T-helper 22 cell (primary cell): ENCODE data around the gene ADGRD1.

ENCODE experiments used
- DNase-seq: peaks from one replicate; pipeline ENCODE4 v3.0.0-alpha.2; 2020; ENCODE audit warnings: low read depth

Gene ADGRD1

DNA sequence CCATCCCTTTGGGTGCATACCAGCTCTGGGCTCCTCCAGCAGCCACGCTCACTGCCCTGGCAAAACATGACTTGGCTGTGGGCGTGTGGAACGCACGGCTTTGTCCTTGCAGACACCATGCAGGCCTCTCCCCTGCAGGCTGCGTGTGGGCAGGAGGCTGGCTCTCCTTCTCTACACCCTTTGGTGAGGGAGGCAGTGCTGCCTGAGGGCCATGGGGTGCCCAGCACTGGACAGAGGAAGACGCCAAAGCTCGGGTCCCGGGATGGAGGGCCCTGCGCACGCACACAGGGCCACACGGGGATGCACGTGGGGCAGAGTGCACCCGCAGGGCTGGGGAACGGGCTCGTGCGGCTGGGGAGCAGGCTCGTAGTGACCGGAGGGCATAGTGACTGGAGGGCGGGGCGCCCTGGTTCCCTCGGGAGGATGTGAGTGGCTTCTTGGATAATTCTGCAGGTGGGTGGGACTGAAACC lies 89.7 kb downstream of the ADGRD1 start:
- DNase-seq, result no peak

- no peak for DNase-seq
These were observed 90.4 kb downstream of the ADGRD1 start for GRCh38 chr12:131044136-131044535.

GRCh38 chr12:131044760-131045381 lies 91.2 kb downstream of the ADGRD1 start:
- DNase-seq, result no peak

- DNase-seq, result no peak
These were observed 92.2 kb downstream of the ADGRD1 start for GRCh38 chr12:131045705-131046460.

DNA sequence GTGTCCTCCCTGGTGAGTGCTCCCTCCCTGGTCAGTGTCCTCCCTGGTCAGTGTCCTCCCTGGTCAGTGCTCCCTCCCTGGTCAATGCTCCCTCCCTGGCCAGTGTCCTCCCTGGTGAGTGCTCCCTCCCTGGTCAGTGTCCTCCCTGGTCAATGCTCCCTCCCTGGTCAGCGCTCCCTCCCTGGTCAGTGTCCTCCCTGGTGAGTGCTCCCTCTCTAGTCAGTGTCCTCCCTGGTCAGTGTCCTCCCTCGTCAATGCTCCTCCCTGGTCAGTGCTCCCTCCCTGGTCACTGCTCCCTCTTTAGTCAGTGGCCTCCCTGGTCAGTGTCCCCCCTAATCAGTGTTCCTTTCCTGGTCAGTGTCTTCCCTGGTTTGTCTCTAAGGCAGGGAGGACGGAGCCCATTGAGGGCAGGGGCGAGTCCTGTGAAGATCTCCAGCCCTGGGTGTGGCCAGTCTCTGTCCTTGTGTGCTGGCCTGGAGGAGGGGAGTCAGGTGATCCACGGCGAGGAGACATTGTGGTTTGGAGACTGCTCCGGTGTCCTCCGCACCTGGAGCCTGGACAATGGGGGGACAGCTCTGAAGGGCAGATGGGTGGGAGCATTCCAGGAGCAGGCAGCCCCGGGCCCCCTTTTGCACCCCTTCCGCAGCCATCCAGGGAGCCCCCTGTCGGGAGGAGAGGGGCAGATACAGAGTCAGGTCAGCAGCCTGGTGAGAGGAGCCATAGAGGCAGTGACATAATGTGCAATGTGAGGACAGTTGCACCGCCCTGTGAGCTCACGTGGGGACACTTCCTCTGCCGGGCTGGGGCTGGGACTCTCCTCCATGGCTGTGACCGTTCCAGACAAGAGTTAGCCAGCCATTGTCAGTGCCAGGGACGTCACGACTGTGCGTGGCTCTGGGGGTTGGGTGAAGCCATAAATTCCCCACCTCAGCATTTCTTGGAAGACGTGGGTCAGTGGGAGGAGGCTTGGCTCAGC lies 93.4 kb downstream of the ADGRD1 start:
- DNase-seq, result no peak

DNA sequence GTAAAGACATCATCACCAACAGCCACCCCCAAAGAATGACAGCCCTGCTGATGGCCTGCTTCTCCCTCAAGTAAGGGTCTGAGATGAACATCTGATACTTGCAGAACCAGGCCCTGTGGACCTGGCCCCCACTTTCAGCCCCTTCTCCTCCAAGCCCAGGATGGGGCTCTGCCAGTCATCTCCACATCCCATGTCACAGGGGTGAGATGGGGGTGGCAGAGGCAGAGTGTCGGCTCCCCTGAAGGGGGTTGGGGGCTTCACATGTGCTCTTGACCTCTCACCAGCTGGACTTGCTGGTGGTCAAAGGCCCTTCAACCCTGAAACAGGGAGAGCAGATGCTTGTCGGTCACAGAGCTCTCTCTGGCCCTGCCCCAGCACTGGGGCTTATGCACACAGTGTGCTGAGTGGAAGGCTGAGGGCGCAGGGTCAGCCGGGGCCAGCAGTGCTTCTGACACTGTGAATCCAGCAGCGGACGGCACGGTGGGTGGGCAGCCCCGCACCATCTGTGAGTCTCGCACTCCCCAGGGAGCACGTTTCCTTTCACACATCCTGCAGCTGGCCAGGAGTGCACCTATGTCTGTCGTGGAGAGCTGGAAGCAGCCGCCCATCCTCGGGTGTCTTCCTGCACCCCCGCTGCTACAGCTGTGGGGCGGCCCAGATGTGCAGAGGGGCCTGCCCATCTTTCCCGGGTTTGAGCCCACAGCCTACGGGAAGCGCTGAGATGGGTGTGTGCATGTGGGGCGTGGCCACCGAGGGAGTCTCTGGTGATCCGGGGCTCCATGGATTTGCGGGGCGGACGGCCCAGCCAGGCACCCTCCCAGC lies 94.3 kb downstream of the ADGRD1 start:
- DNase-seq, result no peak

- DNase-seq, result no peak
These were observed 94.9 kb downstream of the ADGRD1 start for GRCh38 chr12:131048611-131048990.

DNA sequence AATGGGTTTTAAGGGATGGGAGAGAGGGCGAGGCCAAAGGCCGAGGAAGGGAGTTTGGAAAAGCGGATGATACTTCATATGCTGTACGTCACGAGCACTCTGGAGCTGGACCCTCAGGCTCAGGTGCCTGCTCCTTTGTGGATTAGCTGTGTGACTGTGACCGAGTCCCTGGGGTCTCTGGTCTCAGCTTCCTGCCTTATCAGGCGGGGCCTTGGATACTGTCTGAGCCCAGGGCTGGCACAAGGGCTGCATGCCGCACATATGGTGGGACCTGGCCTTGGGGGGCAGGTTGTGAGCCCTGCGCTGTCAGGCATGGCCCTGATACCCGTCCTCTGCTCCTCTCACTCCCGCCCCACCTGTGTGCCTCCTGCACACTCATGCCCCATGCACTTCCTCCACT lies 95.3 kb downstream of the ADGRD1 start:
- DNase-seq, result no peak

GRCh38 chr12:131049549-131050339 lies 96.0 kb downstream of the ADGRD1 start:
- no peak for DNase-seq

DNA sequence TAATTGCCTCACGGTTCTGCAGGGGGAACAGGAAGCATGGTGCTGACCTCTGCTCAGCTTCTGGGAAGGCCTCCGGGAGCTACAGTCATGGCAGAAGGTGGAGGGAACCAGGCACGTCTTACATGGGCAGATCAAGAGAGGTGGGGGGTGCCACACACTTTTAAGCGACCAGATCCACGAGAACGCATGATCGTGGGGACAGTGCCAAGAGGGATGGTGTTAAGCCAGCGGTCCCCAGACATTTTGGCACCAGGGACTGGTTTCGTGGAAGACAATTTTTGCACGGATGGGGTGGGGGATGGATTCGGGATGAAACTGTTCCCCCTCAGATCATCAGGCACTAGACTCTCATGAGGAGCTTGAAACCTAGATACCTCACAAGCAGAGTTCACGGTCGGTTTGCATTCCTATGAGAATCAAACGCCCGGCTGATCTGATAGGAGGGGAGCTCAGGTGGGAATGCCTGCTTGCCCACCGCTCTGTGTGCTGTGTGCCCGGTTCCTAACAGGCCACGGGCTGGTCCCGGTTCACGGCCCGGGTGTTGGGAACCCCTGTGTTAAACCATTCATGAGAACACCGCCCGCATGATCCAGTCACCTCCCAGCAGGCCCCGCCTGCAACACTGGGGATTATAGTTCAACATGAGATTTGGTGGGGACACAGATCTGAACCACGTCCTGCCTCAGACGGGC lies 96.9 kb downstream of the ADGRD1 start:
- no peak for DNase-seq

GRCh38 chr12:131051155-131051473 lies 97.4 kb downstream of the ADGRD1 start:
- no peak for DNase-seq

GRCh38 chr12:131052063-131052781 lies 98.5 kb downstream of the ADGRD1 start:
- DNase-seq, result no peak

- DNase-seq, result no peak
These were observed 99.2 kb downstream of the ADGRD1 start for GRCh38 chr12:131052929-131053328.

DNA sequence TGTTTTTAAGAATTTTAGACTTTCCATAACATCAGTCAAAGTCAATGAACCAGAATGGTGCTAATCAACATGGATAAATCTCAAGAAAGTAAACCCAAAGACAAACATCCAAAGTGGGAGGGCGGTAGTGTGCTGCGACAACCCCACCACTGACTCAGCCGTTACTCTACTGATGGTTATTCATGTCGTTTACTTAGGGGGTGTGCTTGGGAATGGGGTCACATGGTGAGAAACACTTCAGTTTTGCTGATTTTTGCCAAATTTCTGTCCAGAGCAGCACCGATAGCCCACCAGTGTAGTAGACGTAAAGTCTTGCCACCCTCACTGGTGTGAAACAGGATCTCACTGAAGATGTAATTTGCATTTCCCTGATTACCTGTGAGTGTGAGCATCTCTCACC lies 99.9 kb downstream of the ADGRD1 start:
- DNase-seq, result no peak

DNA sequence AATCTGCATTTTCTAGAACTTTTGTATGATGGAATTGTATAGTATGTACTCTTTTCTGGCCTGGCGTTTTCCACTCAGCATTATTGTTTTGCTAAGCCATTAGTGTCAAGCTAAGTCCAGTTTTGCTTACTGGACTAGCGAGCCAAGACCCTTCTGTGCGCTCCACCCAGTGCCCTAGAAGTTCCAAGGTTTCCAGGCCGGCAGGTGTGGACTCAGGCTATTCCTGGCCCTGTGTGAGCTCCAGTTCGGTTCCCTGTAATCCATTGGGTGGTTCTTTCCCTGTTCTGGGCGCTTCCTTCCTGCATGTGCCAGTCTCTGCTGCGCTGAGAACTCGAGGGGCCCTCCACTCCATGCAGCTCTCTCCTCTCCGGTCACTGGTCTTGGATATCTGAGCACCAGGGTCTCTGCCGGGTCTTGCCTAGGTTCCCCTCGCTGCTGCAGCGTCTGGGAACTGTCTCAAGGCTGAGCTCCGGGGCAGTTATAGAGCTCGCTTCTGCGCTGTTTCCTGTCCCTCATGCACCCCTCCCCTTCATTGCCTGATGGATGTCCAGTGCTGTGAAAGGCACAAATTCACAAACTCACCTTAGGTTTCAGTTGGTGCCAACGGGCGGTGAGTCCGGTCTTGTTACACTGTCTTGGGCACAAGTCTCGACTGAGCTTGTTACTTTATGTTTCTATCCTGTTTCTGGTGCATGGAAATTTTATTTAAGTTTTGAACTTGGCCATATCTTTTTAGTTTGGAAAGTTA lies 100.8 kb downstream of the ADGRD1 start:
- no peak for DNase-seq

DNA sequence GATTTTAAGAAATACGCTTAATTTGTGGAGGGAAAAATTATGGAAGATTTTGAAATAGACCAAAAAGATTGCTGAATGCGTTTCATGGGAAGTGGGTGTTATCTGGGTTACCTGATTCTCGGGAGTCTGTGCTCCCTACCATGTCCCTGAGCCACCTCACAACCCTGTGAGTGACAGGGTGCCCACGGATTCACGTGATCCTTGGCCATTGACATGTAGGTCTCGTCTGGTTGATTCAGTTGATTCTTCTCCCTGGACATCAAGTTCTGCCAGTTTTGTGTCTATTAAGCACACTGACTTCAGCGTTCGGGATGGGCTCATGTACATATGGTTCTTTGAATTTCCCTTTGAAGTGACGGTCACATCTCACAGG lies 101.4 kb downstream of the ADGRD1 start:
- no peak for DNase-seq

GRCh38 chr12:131055596-131056233 lies 102.0 kb downstream of the ADGRD1 start:
- no peak for DNase-seq

GRCh38 chr12:131056626-131057025 lies 102.9 kb downstream of the ADGRD1 start:
- no peak for DNase-seq
